Lower leg skin (tissue), 3 donors: Measurements from ENCODE around the gene KLHL25.

Experiments used
- POLR2A ChIP-seq, 2 donors: fragments of 450-650 bp; IDR thresholded peaks; one replicate each; pipeline ENCODE4 v1.6.1; 2016 to 2017; ENCODE audit warnings: antibody characterized with exemption in 2 of 2, mild to moderate bottlenecking in 1 of 2, moderate library complexity in 1 of 2
- TF ChIP-seq, protein P1 (sequence below), 3 donors: fragments of 450-650 bp; IDR thresholded peaks; one replicate each; pipeline ENCODE4 v1.5.1; 2016; ENCODE audit warnings: antibody characterized with exemption in 3 of 3, mild to moderate bottlenecking in 3 of 3, moderate library complexity in 2 of 3

DNA sequence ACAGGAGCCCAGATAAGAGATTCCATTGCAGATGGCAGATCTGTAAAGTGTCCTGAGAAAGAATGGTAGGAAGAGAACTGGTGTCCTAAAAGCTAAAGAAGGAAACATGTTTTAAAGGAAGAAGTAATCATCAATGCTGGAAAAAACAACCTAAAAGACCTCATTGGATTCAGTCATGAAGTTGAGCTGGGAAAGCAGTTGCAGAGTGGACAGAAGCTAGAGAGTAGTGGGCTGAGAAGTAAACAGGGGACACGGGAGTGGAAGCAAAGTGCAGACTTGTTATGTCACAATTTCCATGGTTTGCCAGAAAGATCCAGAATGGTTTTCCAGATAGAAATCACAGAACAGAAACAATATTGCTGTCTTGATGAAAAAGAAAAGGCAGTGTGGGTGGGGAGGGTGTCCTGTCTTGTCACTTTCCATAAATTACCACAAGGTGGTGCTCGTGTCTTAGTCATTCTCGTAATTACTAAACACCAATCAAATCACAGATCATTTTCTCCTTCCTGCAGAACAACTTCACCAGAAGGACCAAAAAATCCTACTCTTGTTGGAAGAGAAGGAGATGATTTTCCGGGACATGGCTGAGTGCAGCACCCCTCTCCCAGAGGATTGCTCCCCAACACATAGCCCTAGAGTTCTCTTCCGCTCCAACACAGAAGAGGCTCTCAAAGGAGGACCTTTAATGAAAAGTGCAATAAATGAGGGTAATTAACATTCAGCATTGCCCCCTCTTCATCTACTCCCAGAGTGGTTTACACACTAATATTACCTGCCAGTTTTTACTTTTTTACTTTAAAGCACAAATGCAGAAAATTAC lies 64.5 kb downstream of the KLHL25 start:
- TF ChIP-seq POLR2A (IDR thresholded peaks at IDR 0.05): no peak
- TF ChIP-seq, protein P1, sequence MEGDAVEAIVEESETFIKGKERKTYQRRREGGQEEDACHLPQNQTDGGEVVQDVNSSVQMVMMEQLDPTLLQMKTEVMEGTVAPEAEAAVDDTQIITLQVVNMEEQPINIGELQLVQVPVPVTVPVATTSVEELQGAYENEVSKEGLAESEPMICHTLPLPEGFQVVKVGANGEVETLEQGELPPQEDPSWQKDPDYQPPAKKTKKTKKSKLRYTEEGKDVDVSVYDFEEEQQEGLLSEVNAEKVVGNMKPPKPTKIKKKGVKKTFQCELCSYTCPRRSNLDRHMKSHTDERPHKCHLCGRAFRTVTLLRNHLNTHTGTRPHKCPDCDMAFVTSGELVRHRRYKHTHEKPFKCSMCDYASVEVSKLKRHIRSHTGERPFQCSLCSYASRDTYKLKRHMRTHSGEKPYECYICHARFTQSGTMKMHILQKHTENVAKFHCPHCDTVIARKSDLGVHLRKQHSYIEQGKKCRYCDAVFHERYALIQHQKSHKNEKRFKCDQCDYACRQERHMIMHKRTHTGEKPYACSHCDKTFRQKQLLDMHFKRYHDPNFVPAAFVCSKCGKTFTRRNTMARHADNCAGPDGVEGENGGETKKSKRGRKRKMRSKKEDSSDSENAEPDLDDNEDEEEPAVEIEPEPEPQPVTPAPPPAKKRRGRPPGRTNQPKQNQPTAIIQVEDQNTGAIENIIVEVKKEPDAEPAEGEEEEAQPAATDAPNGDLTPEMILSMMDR (IDR thresholded peaks at IDR 0.05): peak in 1 of 3 donors; percentile 28
